CD14-positive monocyte (primary cell): ENCODE data around the gene NIFK. TPM values are rescaled to one million over a fixed set of nuclear protein-coding genes. Genes with fewer than 3 reads are reported as not detected.

Source experiments
- DNase-seq, 3 donors: peaks; one replicate each; pipeline ENCODE4 v3.0.0-alpha.2; 2011 to 2022
- H2AFZ ChIP-seq: 2 replicates; pipeline ENCODE4 v1.6.0; 2012; ENCODE audit warnings: mild to moderate bottlenecking, low read depth, low read length, inconsistent platforms; ENCODE audit not compliant: insufficient read depth, poor library complexity, severe bottlenecking
- H3K27ac ChIP-seq, 2 donors: 1 replicate in 1 of 2; 2 replicates in 1 of 2; pipeline ENCODE4 v1.5.1; 2012 to 2013; ENCODE audit warnings: low read length in 2 of 2, control low read depth in 1 of 2, inconsistent platforms in 1 of 2, low read depth in 1 of 2, mild to moderate bottlenecking in 1 of 2
- H3K27me3 ChIP-seq, 2 donors: one replicate each; pipeline versions ENCODE4 v1.6.0 to v1.6.1; 2011 to 2013; ENCODE audit warnings: low read length in 2 of 2; ENCODE audit not compliant: control insufficient read depth in 2 of 2, insufficient read depth in 2 of 2
- H3K36me3 ChIP-seq, 2 donors: replicated peaks in 1 of 2; 1 replicate in 1 of 2; 2 replicates in 1 of 2; pipeline versions ENCODE4 v1.5.1 to v1.6.1; 2012 to 2013; ENCODE audit warnings: low read length in 2 of 2, control low read depth in 1 of 2, inconsistent platforms in 1 of 2, mild to moderate bottlenecking in 1 of 2; ENCODE audit not compliant: insufficient read depth in 2 of 2, control insufficient read depth in 1 of 2
- H3K4me1 ChIP-seq, 2 donors: 1 replicate in 1 of 2; 2 replicates in 1 of 2; pipeline versions ENCODE4 v1.5.1 to v1.6.1; 2012 to 2013; ENCODE audit warnings: low read length in 2 of 2, control low read depth in 1 of 2, inconsistent platforms in 1 of 2, mild to moderate bottlenecking in 1 of 2, moderate library complexity in 1 of 2; ENCODE audit not compliant: insufficient read depth in 2 of 2, control insufficient read depth in 1 of 2
- H3K4me2 ChIP-seq: replicated peaks from 2 replicates; pipeline ENCODE3; 2012; ENCODE audit warnings: low read length, moderate library complexity, mild to moderate bottlenecking; ENCODE audit not compliant: poor library complexity, severe bottlenecking; ENCODE audit errors: extremely low read depth
- H3K4me3 ChIP-seq, 3 experiments: fragments of 200-600 bp in 1 of 3; sonication (generic) in 1 of 3; replicated peaks in 1 of 3; 1 replicate in 2 of 3; 2 replicates in 1 of 3; pipeline ENCODE4 v1.5.1; 2011 to 2013; ENCODE audit warnings: low read length in 3 of 3, mild to moderate bottlenecking in 3 of 3, control low read depth in 2 of 3, low read depth in 2 of 3, inconsistent platforms in 1 of 3, moderate library complexity in 1 of 3
- H3K79me2 ChIP-seq: 2 replicates; pipeline ENCODE4 v1.6.0; 2012; ENCODE audit warnings: mild to moderate bottlenecking, control low read depth, inconsistent platforms, low read length, moderate library complexity; ENCODE audit not compliant: insufficient read depth
- H3K9ac ChIP-seq: 2 replicates; pipeline ENCODE4 v1.6.0; 2017; ENCODE audit warnings: low read length, mild to moderate bottlenecking; ENCODE audit not compliant: insufficient read depth, poor library complexity, severe bottlenecking
- H3K9me3 ChIP-seq, 2 donors: replicated peaks in 1 of 2; 1 replicate in 1 of 2; 2 replicates in 1 of 2; pipeline versions ENCODE4 v1.5.1 to v1.6.1; 2012 to 2013; ENCODE audit warnings: low read length in 2 of 2, control low read depth in 1 of 2; ENCODE audit not compliant: control insufficient read depth in 1 of 2, insufficient read depth in 1 of 2
- H4K20me1 ChIP-seq: 2 replicates; pipeline ENCODE4 v1.6.0; 2012; ENCODE audit warnings: mild to moderate bottlenecking, low read length, control low read depth, moderate library complexity; ENCODE audit not compliant: insufficient read depth
- H3K27ac Mint-ChIP-seq, 7 donors: one replicate each; pipeline ENCODE4 v1.8.0; 2020; ENCODE audit warnings: mild to moderate bottlenecking in 7 of 7, mixed read lengths in 7 of 7, moderate library complexity in 6 of 7, inconsistent platforms in 2 of 7
- H3K27me3 Mint-ChIP-seq, 3 donors: one replicate each; pipeline ENCODE4 v1.8.0; 2021 to 2022; ENCODE audit warnings: low read depth in 3 of 3, mild to moderate bottlenecking in 3 of 3, mixed read lengths in 3 of 3, moderate library complexity in 3 of 3, inconsistent platforms in 1 of 3
- H3K36me3 Mint-ChIP-seq, 2 donors: one replicate each; pipeline ENCODE4 v1.8.0; 2020; ENCODE audit warnings: mixed read lengths in 2 of 2, inconsistent platforms in 1 of 2, mild to moderate bottlenecking in 1 of 2
- H3K4me1 Mint-ChIP-seq: one replicate; pipeline ENCODE4 v1.8.0; 2020; ENCODE audit warnings: mild to moderate bottlenecking, mixed read lengths
- H3K4me3 Mint-ChIP-seq, 2 donors: one replicate each; pipeline ENCODE4 v1.8.0; 2020; ENCODE audit warnings: mild to moderate bottlenecking in 2 of 2, mixed read lengths in 2 of 2, moderate library complexity in 1 of 2
- H3K9me3 Mint-ChIP-seq, 7 donors: one replicate each; pipeline ENCODE4 v1.8.0; 2020 to 2022; ENCODE audit warnings: mixed read lengths in 7 of 7, mild to moderate bottlenecking in 6 of 7, moderate library complexity in 6 of 7, inconsistent platforms in 2 of 7
- WGBS: methylation state at CpG from one replicate; pipeline ENCODE4 v1.1.5; 2013; ENCODE audit warnings: missing lambda C conversion rate; ENCODE audit not compliant: insufficient coverage; 5-methylcytosine and 5-hydroxymethylcytosine counted together
- intact Hi-C, 2 donors: fragments of 100-400 bp; cut with micrococcal nuclease; formaldehyde crosslinking; loops; one replicate each; pipeline versions ENCODE4 v1.15.0 to v1.15.1; 2023
- polyA plus RNA-seq, 3 donors: library from polyadenylated mRNA; depleted of rRNA in 1 of 3; unstranded in 2 of 3; stranded (reverse) in 1 of 3; fragments of 300-500 nt in 2 of 3; fragments of >200 nt in 1 of 3; fragmentation: Illumina TruSeq in 2 of 3; gene quantifications; 1 replicate in 2 of 3; 2 replicates in 1 of 3; pipeline ENCODE4 v1.2.3, GENCODE V29; 2012 to 2021
- TF ChIP-seq, protein P1 (sequence below): fragments of 200-600 bp; IDR thresholded peaks from one replicate; pipeline ENCODE4 v1.8.0; 2022; ENCODE audit warnings: antibody characterized with exemption, mild to moderate bottlenecking

Gene NIFK
- polyA plus RNA-seq, 3 donors = 6.6 to 32.6 (median 30.6) TPM

DNA sequence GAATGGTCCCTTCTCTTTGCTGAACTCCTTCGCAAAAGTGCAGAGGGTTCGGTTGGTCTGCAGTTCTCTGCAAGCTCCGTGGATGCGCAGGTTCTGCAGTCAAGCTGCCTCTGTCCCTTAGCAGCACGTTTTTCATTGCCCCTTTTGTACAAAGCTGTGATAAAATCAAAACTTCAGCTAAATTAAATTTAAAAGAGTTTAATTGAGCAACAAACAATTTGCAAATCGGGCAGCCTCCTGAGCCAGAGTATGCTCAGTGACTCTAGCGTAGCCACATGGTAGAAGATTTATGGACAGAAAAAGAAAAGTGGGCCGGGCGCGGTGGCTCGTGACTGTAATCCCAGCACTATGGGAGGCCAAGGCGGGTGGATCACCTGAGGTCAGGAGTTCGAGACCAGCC lies 37.6 kb upstream of the NIFK start:
- peaks cover 4% of the 10 kb centered on the region for H3K4me1 Mint-ChIP-seq

DNA sequence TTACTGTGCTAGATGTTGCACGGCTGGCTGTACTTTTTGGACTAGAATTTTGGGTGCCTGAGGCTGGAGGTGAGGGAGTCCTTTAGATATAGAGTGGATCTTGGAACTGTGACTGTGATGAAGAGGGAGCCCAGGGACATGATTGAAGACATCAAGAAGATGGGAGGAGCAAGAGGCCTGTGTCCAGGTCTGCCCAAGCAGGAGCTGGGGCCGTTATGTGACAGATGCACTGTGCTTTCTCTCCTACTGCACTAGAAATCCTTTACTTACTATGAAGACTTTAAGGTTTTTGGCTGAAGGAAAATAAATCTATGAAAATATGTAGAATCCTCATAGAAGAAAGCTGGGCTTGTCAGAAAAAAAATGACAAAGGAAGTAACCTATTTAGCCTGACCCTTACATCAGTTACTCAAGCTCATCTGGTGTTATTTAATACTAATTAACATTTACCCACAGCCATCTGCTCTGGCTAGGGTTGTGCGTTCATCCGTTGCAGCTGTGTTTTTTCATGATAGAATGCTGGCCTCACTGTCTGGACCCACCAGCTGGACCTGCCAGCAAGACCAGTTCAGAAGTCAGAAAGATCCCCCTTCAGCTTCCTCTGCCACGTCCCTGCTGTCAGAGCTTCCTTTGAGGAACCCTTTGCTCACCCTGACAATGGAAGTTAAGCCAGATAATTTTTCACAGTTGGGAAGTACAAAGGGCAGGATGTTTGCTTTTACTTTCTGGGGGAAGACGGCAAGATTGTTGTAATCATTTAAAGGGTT lies 35.5 kb upstream of the NIFK start:
- H3K4me1 Mint-ChIP-seq = peaks cover 4% of the 10 kb centered on the region
- H3K27ac ChIP-seq = no peak overlapping the region
- no peaks in the 10 kb centered on the region for H4K20me1 ChIP-seq
- no peaks in the 10 kb centered on the region for H3K79me2 ChIP-seq
- H3K9me3 Mint-ChIP-seq = no peaks in the 10 kb centered on the region
- no peak overlapping the region for H3K9ac ChIP-seq
- no peak for DNase-seq
- intact Hi-C loops = no loop called here
- no peaks in the 10 kb centered on the region for H3K4me1 ChIP-seq
- TF ChIP-seq, protein P1, sequence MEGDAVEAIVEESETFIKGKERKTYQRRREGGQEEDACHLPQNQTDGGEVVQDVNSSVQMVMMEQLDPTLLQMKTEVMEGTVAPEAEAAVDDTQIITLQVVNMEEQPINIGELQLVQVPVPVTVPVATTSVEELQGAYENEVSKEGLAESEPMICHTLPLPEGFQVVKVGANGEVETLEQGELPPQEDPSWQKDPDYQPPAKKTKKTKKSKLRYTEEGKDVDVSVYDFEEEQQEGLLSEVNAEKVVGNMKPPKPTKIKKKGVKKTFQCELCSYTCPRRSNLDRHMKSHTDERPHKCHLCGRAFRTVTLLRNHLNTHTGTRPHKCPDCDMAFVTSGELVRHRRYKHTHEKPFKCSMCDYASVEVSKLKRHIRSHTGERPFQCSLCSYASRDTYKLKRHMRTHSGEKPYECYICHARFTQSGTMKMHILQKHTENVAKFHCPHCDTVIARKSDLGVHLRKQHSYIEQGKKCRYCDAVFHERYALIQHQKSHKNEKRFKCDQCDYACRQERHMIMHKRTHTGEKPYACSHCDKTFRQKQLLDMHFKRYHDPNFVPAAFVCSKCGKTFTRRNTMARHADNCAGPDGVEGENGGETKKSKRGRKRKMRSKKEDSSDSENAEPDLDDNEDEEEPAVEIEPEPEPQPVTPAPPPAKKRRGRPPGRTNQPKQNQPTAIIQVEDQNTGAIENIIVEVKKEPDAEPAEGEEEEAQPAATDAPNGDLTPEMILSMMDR = no peak
- H3K27me3 ChIP-seq = no peaks in the 10 kb centered on the region
- H3K4me3 Mint-ChIP-seq = no peak overlapping the region
- H3K9me3 ChIP-seq = no peaks in the 10 kb centered on the region
- H3K4me2 ChIP-seq = no peak overlapping the region
- H3K36me3 Mint-ChIP-seq = peaks cover 15 to 22% of the 10 kb centered on the region in 2 donors
- H3K36me3 ChIP-seq = peaks cover 13 to 33% of the 10 kb centered on the region in 2 donors
- no peak overlapping the region for H2AFZ ChIP-seq
- H3K27me3 Mint-ChIP-seq = peaks cover 0 to 1% (median 0%) of the 10 kb centered on the region in 3 donors
- WGBS = 78% methylated on average over 3 of the region's 6 CpGs
- peak overlapping the region in 3 of 7 donors; percentile 2 to 51 (median 33) for H3K27ac Mint-ChIP-seq
- H3K4me3 ChIP-seq = no peak overlapping the region

More for the DNA sequence above, 37.6 kb upstream of the NIFK start:
- Histone ChIP-seq H3K36me3 (peaks cover 0 to 12% of the 10 kb centered on the region in 2 donors), H4K20me1 (no peaks in the 10 kb centered on the region), H3K4me2 (no peak overlapping the region), H3K27ac (no peak overlapping the region), H3K79me2 (no peaks in the 10 kb centered on the region), H3K9ac (no peak overlapping the region), H3K4me3 (no peak overlapping the region), H3K27me3 (no peaks in the 10 kb centered on the region), H3K4me1 (no peaks in the 10 kb centered on the region), H2AFZ (no peak overlapping the region), H3K9me3 (no peaks in the 10 kb centered on the region)
- WGBS = 100% methylated on average over 7 of the region's 13 CpGs
- DNase-seq = no peak
- no peaks in the 10 kb centered on the region for H3K9me3 Mint-ChIP-seq
- peaks cover 0 to 9% of the 10 kb centered on the region in 2 donors for H3K36me3 Mint-ChIP-seq
- intact Hi-C loops = no loop called here
- TF ChIP-seq, protein P1 = no peak
- no peak overlapping the region for H3K27ac Mint-ChIP-seq
- peaks cover 0 to 4% (median 0%) of the 10 kb centered on the region in 3 donors for H3K27me3 Mint-ChIP-seq
- no peak overlapping the region for H3K4me3 Mint-ChIP-seq
